OCI-M2 (cell line): ENCODE measurements around the gene TMEM164.

Experiments used
- DNase-seq: peaks from one replicate; lab custom pipeline; 2025; ENCODE audit not compliant: unreplicated experiment; lab: John Stamatoyannopoulos, UW

Gene TMEM164

GRCh38 chrX:110003167-110004156, 548 bp downstream of the TMEM164 start:
- DNase-seq: no peak

- DNase-seq: no peak
Observed at GRCh38 chrX:110004215-110004614, 1.3 kb downstream of the TMEM164 start.

GRCh38 chrX:110004731-110005369, 1.9 kb downstream of the TMEM164 start:
- no peak for DNase-seq

GRCh38 chrX:110006161-110006560, 3.2 kb downstream of the TMEM164 start:
- no peak for DNase-seq

- DNase-seq: no peak
Observed at GRCh38 chrX:110006821-110007375, 4.0 kb downstream of the TMEM164 start.

- DNase-seq: no peak
Observed at GRCh38 chrX:110008011-110008635, 5.2 kb downstream of the TMEM164 start.

GRCh38 chrX:110012818-110013485, 10.0 kb downstream of the TMEM164 start:
- DNase-seq: no peak

GRCh38 chrX:110013968-110014367, 11.1 kb downstream of the TMEM164 start:
- DNase-seq: no peak

- DNase-seq: no peak
Observed at GRCh38 chrX:110015032-110015431, 12.1 kb downstream of the TMEM164 start.

GRCh38 chrX:110015915-110016314, 13.0 kb downstream of the TMEM164 start:
- DNase-seq: no peak

GRCh38 chrX:110020536-110020935, 17.6 kb downstream of the TMEM164 start:
- no peak for DNase-seq

- DNase-seq: no peak
Observed at GRCh38 chrX:110021258-110022022, 18.5 kb downstream of the TMEM164 start.

GRCh38 chrX:110022599-110023448, 19.9 kb downstream of the TMEM164 start:
- DNase-seq: no peak

GRCh38 chrX:110025395-110025794, 22.5 kb downstream of the TMEM164 start:
- no peak for DNase-seq

- DNase-seq: no peak
Observed at GRCh38 chrX:110026099-110026844, 23.4 kb downstream of the TMEM164 start.

- no peak for DNase-seq
Observed at GRCh38 chrX:110032534-110033147, 29.7 kb downstream of the TMEM164 start.

- DNase-seq: no peak
Observed at GRCh38 chrX:110034036-110034435, 31.1 kb downstream of the TMEM164 start.
